ENCODE results near the gene CLDN20. TPM values are rescaled to one million over a fixed set of nuclear protein-coding genes. Genes with fewer than 3 reads are reported as not detected.

The CLDN20 gene
- total and polyA plus RNA-seq, 10 of the 15 experiments (the other 5 are each of a cell fraction or from before 2014, with no cell fraction given): 0.13 to 0.23 TPM; not detected in 8

GRCh38 chr6:155224618-155225017 is 39.2 kb upstream of the CLDN20 start (continued):
- TF ChIP-seq BCLAF1 (IDR thresholded peaks at IDR 0.05): no peak
- TF ChIP-seq WRNIP1 (IDR thresholded peaks at IDR 0.05; ENCODE audit: borderline replicate concordance, low read depth, low read length): no peak
- no peak for TF ChIP-seq NR2C2 (IDR thresholded peaks at IDR 0.05; ENCODE audit: borderline replicate concordance, control insufficient read depth, insufficient read length, low read depth)
- no peak for TF ChIP-seq ZNF217 (IDR thresholded peaks at IDR 0.05)

- ChIA-PET POLR2A (no interaction called here), SMC1A (ENCODE audit: uncharacterized antibody, unreplicated experiment) (no interaction called here), RAD21 (ENCODE audit: unreplicated experiment) (interaction anchor here (1.3 kb wide), 1 partner anchor 21 kb away, joined by 4 read pairs; no protein-coding TSS in a partner anchor), CTCF (interaction anchor here (1.2 to 1.3 kb wide), 2 partner anchors 21 to 24 kb away, joined by 3 to 6 read pairs; no protein-coding TSS in a partner anchor)
- H3K79me2 ChIP-seq (ENCODE audit: control insufficient read depth, insufficient read depth, low read length): no peaks in the 10 kb centered on the region; the same call in 1 of the 2 replicates
- no peak overlapping the region for H3K4me2 ChIP-seq (ENCODE audit: control insufficient read depth, insufficient read depth)
- no peak for DNase-seq (ENCODE audit: low read depth, low spot score)
- 83% methylated on average over 4 of the region's 4 CpGs for WGBS (ENCODE audit: insufficient coverage, insufficient replicate concordance, low lambda C conversion rate, missing lambda C conversion rate)
- no peak overlapping the region for H3K27ac ChIP-seq (ENCODE audit: control insufficient read depth, insufficient read depth)
- BruUV-seq (replicated peaks): no TSS peak
- no peaks in the 10 kb centered on the region for H3K27me3 ChIP-seq (replicated peaks in 1 of 2; ENCODE audit: control insufficient read depth in 2 of 2, insufficient read depth in 2 of 2, low read length in 1 of 2)
- no peaks in the 10 kb centered on the region for H4K20me1 ChIP-seq (ENCODE audit: control insufficient read depth, insufficient read depth)
- H3K9me3 ChIP-seq (replicated peaks; ENCODE audit: control insufficient read depth, insufficient read depth, low read length): no peaks in the 10 kb centered on the region; the same call in 2 of the 3 replicates
- no peaks in the 10 kb centered on the region; a peak in 2 of 4 replicates for H3K36me3 ChIP-seq (ENCODE audit: control insufficient read depth in 2 of 2, insufficient read depth in 2 of 2, low read length in 1 of 2)
- no peak for ATAC-seq
- intact Hi-C loops (cut with micrococcal nuclease; ENCODE audit: unreplicated experiment): no loop called here
- H3K9ac ChIP-seq (ENCODE audit: control insufficient read depth, insufficient read depth, low read length): no peak overlapping the region
- H2AFZ ChIP-seq (ENCODE audit: control insufficient read depth, low read depth, low read length): no peak overlapping the region
- peaks cover 19% of the 10 kb centered on the region for H3K4me1 ChIP-seq (ENCODE audit: control insufficient read depth, insufficient read depth, low read length)
- no peak for FAIRE-seq
- H3K4me3 ChIP-seq: no peak overlapping the region
- in situ Hi-C loops (cut with MboI): no loop called here
- TF ChIP-seq MYB (IDR thresholded peaks at IDR 0.05; ENCODE audit: borderline replicate concordance, low read depth, low read length) (no peak), ZSCAN29 (IDR thresholded peaks at IDR 0.05) (no peak), RAD21 (IDR thresholded peaks at IDR 0.05; ENCODE audit: insufficient read depth, low read depth, low read length) (no peak), SIN3A (IDR thresholded peaks at IDR 0.05; ENCODE audit: low read depth, low read length) (no peak), SMC3 (IDR thresholded peaks at IDR 0.05; ENCODE audit: borderline replicate concordance, low read length) (no peak), BMI1 (IDR thresholded peaks at IDR 0.05; ENCODE audit: borderline replicate concordance) (no peak), SREBF1 (IDR thresholded peaks at IDR 0.05; ENCODE audit: low read length) (no peak), SP1 (IDR thresholded peaks at IDR 0.05; ENCODE audit: low read depth, low read length) (no peak), E2F4 (IDR thresholded peaks at IDR 0.05; ENCODE audit: low read depth, low read length) (no peak), WRNIP1 (IDR thresholded peaks at IDR 0.05; ENCODE audit: borderline replicate concordance, low read depth, low read length) (no peak), SUPT20H (IDR thresholded peaks at IDR 0.05; ENCODE audit: borderline replicate concordance, control insufficient read depth, low read depth, low read length) (no peak), NFYA (IDR thresholded peaks at IDR 0.05; ENCODE audit: borderline replicate concordance, low read depth, low read length) (no peak), ZBTB11 (CRISPR knock-in tag; IDR thresholded peaks at IDR 0.05) (no peak)
Observed at GRCh38 chr6:155227046-155227445, 36.8 kb upstream of the CLDN20 start.

All from GM12878 (cell line).